NCI-H187 (cell line): ENCODE results near the gene DLEC1.
"Not testable (repeated sequence)": the region's sequence is repeated elsewhere in the genome, so short reads cannot be mapped to it uniquely, and the experiment has no call there.

ENCODE experiments used
- DNase-seq, 2 experiments: peaks; one replicate each; lab custom pipeline; 2025; lab: John Stamatoyannopoulos, UW

Gene DLEC1

DNA sequence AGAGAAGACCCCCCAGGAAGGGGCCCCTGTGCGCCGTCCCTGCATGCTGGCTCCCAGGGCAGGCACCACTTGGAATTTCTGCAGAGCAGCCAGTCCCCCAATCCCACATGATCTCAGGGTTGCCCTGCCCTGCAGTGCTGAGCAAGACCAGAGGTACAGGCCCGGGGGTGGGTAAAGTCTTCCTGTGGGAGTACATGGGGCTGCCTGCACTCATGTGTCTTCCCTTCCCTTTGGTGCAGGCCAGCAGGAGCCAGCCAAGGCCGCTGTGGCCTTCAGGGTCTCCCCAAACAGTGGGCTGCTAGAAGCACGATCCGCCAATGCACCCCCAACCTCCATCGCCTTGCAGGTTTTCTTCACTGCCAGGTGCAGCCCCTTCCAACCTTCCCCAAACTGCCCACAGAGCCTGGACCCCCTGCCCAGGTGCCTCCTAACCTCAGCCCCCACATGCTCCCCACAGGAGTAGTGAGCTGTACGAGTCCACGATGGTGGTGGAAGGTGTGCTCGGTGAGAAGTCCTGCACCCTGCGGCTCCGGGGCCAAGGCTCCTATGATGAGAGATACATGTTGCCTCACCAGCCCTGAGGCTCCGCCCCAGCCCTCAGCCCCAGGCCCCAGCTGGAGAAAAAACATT is 82.9 kb downstream of the DLEC1 start:
- no peak for DNase-seq

DNA sequence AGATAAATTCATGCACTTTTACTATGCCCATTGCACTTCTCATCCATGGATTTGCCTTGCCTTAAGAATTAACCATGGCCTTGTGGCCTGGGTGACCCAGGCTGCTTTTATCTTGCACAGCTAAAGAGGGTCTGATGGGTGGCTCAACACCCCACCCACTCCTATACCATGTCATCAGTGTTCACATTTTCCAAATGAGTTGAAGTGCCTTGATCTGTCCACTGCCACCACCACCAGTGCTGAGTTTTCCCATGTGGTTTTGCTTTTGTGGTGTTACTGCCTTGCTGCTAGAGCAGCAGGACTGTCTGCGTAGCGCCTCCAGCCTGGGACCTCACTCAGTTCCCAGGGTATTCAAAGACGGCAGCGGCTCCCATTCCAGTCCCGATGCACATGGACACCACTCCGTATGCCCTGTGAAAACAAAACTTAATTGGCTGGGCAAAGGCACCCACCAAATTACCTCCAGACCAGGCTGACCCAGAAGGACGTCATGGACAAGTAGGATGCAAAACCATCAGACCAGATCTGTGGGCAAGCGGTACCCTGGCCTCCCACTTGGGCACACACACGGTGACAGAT is 83.8 kb downstream of the DLEC1 start:
- DNase-seq = no peak

DNA sequence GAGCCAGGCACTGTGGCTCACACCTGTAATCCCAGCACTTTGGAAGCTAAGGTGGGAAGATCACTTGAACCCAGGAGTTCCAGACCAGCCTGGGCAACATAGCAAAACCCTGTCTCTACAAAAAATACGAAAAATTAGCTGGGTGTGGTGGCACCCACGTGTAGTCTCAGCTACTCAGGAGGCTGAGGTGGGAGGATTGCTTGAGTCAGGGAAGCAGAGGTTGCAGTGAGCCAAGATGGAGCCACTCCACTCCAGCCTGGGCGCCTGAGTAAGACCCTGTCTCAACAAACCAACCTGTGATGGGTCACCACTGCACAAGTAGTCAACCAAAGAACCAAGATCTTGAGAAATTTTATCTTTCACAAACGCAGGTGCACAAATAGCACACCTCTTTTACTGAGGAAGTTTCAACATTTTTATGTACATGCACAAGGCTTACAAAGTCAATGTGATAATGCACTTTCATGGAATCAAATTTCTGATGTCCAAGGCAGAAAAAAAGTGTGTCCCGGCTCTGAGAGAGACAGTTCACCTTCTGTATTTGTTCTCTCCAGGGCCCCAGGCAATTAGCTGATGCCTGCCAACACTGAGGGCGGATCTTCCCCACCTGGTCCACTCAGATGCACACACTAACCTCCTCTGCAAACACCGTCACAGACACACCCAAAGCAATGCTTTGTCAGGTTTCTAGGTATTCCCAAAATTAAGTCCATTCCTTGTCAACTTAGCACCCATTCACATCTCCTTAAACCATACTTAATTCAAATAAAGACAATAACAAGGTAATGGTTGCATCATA is 85.5 kb downstream of the DLEC1 start:
- DNase-seq = no peak

DNA sequence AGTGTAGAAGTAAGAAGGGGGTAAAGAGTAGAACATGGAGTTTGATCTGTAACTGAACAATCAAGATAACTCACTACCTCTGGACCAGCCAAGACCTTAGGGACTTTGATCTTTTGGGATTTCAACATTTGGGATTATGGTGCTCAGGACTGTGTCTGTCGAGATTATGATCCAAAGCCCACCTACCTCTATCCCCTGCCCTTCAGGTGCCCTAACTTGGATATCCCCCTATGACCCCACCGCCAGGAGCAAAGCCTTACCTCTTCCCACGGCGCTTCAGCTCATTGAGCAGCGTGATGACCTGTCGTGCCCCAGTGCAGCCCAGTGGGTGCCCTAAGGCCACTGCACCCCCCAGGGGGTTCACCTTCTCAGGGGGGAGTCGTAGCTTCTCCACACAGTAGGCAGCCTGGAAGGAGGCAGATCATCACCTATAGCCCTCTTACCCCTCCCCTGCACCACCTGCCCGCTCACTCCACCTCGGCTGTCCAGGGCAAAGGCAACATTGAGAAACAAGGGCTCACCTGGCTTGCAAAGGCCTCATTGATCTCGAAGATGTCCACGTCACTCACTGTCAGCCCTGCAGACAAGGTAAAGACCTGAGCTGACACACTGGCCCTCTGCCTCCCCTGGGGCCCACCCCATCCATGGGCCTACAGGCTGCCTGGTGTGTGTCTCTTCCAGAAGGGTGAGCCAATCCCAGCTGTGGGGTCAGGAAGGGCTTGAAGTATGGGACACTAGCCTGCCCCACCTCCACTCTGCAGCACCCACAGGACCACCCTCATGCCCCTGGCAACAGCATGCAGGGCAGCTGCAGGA is 86.5 kb downstream of the DLEC1 start:
- no peak for DNase-seq

DNA sequence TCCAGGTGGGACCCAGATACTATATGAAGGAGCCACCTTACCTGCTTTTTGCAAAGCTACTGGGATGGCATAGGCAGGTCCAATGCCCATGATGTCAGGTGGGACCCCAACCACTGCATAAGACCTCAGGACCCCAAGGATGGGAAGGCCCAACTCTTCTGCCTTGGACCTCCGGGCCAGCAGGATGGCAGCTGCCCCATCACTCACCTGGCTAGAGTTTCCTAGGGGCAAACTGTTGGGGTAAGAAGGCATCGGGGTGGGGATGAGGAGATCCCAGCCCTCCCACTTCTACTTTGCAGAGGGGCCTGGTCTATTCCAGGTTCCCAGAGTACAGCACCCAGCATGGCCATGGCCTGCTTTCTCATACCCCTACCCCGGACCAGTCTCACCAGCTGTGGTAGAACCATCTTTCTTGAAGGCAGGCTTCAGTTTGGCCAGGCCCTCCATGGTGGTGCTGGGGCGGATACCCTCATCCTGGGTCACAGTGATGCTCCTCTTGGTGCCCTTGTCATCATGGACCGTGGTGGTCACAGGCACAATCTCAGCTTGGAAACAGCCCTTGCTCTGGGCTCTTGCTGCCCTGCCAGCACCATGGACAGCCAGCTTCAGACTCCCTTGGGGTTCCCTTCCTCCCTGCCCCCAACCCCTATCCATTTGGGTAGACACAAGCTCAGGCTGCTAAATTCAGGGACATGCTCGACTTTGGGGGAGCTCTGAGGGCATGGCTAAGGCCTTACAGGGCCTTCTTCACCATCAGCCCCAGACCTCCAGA is 87.3 kb downstream of the DLEC1 start:
- DNase-seq = no peak

DNA sequence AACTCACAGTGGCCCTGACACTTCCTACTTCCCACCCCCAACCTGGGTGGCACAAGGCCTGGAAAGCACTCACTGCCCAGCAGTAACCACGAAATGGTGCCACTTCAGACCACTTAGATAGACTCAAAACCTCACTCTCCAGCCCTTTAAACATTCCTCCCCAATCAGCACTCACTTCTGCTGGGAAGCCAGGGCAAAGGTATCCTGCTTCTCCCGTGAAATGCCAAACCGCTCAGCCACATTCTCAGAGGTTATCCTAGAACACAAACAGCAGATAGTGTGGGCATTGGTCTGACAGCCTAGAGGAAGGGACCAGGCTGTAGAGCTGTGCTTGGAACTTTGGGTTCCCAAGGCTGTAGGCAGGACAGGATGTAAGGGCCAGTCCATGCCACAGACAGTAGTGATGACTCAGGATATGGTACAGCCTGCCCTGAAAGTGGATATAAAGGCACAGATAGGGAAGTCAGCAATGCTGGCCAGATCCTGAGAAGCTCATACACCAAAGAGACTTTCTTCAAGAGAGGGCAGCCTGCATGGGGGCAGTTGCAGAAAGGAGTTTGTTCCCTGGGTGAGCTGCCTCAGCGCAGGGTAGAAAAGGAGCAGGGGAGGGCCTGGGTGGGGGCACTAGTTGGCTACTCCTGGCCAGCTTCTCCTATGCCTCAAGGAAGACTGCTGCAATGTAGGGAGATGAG is 88.7 kb downstream of the DLEC1 start:
- DNase-seq = no peak

DNA sequence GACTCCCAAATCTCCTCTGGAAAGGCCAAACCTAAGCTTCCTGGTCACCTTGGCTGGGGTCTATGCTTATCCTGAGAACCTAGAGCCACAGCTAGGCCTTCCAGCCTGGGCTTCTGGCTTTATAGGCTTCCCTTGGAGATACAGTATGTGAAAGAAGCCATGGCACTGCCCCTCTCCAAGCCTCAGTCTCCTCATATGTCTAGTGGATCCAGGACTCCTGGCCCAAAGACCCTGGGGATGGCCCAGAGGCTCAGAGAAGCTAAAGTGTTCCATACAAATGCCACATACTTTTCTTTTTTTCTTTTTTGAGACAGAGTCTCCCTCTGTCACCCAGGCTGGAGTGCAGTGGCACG is 89.3 kb downstream of the DLEC1 start:
- no peak for DNase-seq

DNA sequence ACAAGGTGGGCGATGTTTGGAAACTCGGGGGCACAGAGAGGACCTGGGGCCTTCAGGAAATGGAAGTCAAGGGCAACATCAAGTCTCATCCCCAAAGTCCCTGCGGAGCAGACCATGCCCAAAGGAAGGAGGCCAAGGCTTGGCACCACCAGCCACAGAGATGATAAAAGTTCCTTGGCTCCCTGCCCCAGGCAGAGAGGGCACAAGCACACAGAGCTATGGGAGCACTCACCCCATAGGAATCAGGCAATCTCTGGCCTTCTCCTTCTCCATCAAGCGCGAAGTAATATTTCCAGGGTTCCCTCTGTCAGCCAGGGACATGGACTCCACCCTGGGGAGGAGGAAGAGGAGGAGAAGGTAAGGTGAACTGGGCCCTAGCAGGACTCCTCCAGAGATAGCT is 90.0 kb downstream of the DLEC1 start:
- DNase-seq = no peak

DNA sequence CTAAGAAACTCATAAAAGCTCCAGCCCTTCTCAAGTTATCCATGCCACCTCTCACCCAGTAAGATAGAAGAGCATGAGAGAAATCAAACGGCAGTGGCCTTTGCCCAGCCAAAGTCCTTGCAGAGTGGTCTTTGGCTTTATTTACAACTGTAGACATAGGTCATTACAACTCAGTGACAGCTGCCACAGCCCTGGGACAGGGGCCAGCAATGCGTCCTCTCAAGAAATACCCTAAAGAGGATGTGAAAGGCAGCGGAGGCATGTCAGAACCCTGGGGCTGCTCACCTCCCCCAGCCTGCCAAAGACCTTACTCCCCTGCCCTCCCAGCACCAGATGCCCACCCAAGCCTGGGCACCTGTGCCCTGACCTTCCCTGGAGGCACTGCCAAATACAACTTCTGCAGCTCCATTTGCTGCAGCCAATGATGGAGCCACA is 91.6 kb downstream of the DLEC1 start:
- no peak for DNase-seq

DNA sequence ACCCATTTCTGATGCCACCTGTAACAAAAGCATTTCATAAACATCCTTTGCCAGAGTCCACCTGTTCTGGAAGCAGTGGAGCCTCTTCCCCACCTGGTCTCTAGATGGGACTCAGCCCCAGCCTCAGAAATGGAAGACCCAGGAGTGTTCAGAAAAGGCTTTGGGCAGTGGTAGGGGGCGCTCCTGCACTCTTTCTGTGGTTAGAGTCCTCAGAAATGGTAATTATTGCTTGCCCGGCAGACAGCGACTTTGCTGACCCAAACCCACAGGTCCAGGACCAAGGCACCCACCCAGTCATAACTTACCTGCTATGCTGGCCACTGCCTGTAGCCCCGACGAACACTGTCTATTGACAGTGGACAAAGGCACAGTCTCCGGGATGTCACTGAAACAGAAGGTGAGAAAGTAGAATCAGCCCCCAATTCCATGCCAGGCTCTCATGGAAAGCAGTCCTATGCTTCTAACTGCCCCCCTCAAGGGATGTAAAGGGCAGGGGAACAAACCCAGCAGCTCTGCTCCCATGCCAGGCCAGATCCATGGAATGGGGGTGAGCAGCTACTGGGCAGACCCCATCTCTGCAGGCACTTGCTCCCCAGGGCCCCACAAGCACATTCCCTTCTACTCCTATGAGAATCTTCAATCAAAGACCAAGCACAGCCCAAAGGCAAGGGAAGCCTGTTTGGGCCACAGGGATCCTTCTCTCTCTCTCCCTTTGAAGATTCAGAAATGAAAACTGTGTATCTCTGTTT is 92.8 kb downstream of the DLEC1 start:
- no peak for DNase-seq

DNA sequence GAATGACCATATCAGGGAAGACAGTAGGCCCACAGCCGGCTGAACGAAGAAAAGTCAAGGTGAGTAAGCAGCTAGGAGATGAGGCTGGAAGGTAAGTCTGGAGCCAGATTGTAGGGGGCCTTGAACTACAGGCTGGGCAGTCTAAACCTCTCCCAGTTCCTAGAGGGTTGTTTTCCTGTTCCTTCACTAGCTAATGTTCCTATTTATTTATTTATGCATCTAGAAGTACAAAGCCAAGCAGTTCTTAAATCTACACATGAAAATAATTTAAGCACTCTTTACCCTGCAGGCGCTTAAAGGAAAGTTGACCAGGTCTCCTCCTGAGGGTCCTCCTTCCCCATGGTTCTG is 94.2 kb downstream of the DLEC1 start:
- no peak for DNase-seq

DNA sequence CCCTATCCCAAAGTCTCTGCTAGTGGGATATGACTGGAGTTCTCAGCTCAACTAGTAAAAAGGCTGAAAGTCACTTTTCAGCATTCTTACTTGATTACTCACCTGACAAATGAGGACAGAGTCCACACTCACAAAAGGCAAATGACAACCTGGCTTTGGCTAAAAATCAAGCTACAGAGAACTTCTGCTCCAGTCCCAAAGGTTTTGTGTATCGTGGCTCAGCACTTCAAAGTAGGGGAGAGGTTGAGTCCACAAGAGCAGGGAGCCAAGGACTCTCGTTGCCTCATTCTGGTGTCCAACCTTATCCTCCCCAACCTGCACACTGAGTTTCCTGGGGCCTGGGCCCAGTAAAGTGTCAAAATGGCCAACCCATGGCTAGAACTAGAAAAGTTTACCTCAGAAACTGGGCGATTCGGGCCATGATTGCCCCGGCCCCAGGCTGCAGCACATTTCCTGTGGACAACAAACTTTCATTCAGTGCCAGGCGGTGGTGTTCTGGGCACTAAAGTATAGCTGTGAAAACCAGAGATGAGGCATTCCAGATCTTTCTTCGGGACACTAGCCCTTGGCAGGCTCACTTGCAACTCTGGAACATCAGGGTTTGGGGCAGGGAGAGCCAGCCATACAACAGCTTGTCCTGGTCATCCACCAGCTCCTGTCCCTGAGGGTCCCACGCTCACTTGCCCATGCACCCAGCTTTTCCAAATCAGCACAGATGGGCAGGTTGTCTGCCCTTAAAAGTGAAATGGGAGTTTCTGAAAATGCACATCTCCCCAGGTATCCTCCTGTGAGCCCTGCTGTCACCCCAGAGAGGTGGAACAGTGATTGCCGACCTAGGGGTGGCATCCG is 94.8 kb downstream of the DLEC1 start:
- DNase-seq = no peak

DNA sequence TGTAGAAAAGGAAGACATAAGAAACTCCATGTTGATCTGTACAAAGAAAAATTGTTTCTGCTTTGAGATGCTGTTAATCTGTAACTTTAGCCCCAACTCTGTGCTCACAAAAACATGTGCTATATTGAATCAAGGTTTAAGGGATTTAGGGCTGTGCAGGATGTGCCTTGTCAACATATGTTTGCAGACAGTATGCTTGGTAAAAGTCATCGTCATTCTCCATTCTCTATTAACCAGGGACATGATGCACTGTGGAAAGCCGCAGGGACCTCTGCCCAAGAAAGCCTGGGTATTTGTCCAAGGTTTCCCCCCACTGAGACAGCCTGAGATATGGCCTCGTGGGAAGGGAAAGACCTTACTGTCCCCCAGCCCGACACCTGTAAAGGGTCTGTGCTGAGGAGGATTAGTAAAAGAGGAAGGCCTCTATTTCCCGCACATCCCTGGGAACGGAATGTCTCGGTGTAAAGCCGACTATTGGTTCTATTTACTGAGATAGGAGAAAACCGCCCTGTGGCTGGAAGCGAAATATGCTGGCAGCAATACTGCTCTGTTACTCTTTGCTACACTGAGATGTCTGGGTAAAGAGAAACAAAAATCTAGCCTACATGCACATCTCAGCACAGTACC is 95.6 kb downstream of the DLEC1 start:
- DNase-seq = not testable (repeated sequence)

DNA sequence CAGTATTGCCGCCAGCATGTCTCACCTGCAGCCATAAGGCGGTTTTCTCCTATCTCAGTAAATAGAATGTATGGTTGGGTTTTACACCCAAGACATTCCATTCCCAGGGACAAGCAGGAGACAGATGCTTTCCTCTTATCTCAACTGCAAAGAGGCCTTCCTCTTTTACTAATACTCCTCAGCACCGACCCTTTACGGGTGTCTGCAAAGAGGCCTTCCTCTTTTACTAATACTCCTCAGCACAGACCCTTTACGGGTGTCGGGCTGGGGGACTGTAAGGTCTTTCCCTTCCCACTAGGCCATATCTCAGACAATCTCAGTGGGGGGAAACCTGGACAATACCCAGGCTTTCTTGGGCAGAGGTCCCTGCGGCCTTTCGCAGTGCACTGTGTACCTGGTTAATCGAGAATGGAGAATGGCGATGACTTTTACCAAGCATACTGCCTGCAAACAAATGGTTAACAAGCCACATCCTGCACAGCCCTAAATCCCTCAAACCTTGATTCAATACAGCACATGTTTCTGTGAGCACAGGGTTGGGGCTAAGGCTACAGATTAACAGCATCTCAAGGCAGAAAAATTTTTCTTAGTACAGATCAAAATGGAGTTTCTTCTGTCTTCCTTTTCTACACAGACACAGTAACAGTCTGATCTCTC is 96.7 kb downstream of the DLEC1 start:
- DNase-seq = not testable (repeated sequence)

DNA sequence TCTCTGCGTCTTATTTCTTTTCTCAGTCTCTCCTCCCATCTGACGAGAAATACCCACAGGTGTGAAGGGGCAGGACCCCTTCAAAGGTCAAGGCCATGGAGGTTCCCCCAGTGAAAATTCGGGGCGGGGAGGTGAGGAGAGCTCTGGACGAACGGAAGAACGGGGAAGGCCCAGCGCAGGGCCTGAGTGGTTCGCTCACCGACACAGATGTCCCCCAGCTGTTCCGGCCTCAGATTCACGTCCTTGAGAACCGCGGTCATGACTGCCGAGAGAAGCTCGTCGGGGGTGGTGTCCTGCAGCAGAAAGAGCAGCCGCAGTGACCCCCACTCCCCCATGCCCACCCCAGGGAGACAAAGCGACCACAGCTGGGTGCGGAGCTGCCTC is 97.4 kb downstream of the DLEC1 start:
- DNase-seq = no peak

DNA sequence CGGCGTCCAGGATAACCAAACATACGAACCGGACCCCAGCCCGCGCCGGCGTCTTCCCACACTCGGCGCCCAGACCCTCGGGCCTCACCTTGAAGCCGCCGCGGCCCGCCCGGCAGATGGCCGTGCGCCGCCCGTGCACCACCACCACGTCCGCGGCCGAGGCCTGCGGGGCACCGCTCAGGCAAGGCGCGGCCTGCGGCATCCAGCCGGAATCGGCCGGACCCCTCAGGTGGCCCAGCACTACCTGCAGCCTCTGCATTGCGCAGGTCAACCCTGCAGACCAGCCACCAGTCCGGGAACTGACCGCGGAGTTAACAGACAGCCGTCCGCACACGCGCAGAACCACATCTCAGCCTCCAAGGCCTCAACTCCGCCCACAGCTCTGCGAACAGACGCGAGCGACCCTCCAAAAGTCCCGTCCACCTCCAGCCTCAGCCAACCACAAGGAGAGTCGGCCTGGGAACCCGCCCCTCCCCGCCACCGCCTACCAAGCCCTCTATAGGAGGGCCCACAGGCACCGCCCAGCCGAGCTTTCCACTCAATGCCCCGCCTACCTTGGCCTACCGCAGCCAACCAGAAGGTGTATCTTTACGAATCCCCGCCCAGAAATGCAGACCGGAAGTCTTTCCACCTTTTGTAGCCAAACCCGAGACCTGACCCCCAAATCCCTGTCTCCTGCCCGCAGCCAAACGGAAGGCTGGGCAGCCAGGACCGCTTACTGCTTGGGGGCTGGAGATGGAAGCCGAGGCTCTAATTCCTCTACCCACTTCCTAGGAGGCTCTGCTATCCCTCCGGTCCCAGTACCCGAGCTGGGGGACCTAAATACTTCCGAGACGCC is 98.0 kb downstream of the DLEC1 start, which contains the start of gene ACAA1:
Gene ACAA1, minus strand, starts transcription at position 351 of the 838 bp plus-strand sequence. Its CDS starts 92 bp downstream, at position 259.
- peak; percentile 87 to 95 for DNase-seq

DNA sequence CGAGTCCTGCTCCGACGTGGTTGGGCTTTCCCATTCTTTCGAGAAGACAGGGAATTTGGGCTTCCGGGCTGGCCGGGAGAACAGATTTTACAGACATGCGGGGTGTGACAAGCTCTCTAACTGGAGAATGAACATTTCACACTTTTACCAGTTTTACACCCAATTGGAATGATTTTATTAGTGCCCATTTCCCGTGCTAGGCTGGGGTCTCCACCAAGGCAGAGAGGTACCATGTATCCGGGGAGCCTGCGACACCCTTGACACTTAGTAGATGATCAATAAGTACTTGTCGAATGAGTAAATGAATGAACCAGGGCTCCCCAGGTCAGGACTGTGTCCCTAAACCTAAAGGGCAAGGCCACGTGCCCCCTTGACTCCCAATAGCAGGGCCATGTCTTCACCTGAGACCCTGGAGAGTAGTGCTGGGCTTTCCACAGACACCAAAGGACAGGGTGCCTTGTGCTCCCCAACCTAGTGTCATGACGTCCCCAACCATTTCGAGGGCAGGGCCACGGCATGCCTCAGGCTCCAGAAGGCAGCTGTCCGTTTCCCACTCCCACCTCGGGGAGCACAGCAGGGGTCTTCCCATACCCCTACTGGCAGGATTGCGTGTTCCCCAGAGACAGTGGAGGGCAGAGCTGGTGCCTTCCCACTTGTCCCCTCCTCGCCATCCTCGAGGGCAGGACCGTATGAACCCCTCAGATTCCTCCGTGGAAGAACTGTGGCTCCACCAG is 98.8 kb downstream of the DLEC1 start:
- DNase-seq = no peak
